GM12878 (cell line): ENCODE measurements around the gene PARP16. TPM values are rescaled to one million over a fixed set of nuclear protein-coding genes. Genes with fewer than 3 reads are reported as not detected.

Experiments used
- ATAC-seq: fragments of 200-7000 bp; cut with Tn5 transposase; 3 replicates; pipeline ENCODE4 v1.9.1; 2020; ENCODE audit warnings: mild to moderate bottlenecking, moderate library complexity
- BruUV-seq: library from RNA; stranded (reverse); fragments of 400-500 nt; replicated peaks from 2 replicates; lab custom pipeline; 2021; lab: Mats Ljungman, UMichigan
- CTCF ChIA-PET: fragments of 300-600 bp; sonication (Branson Sonifier 250); formaldehyde crosslinking; extraction: SDS; loops from one replicate; lab custom pipeline; 2021; ENCODE audit warnings: inconsistent platforms; lab: Yijun Ruan, JAX
- POLR2A ChIA-PET: fragments of 350-600 bp; formaldehyde crosslinking; extraction: SDS; loops from one replicate; lab custom pipeline; 2021; ENCODE audit warnings: inconsistent platforms; lab: Charles Lee
- RAD21 ChIA-PET: fragments of 300-600 bp; sonication (Branson Sonifier 250); formaldehyde crosslinking; loops from one replicate; lab custom pipeline; 2023; ENCODE audit warnings: antibody characterized with exemption; ENCODE audit not compliant: unreplicated experiment; lab: Charles Lee
- SMC1A ChIA-PET: fragments of 300-600 bp; sonication (Branson Sonifier 250); formaldehyde crosslinking; loops from one replicate; lab custom pipeline; 2023; ENCODE audit not compliant: unreplicated experiment, uncharacterized antibody; lab: Charles Lee
- DNase-seq: peaks from one replicate; pipeline ENCODE4 v3.0.0-alpha.2; 2011; ENCODE audit warnings: low read depth, low spot score
- FAIRE-seq: peaks from 3 replicates; lab custom pipeline; 2011; peaks lifted over from hg19 to GRCh38; lab: Jason Lieb, UNC
- H2AFZ ChIP-seq: 2 replicates; pipeline ENCODE4 v1.6.0; 2011; ENCODE audit warnings: low read depth, low read length, control low read depth; ENCODE audit not compliant: control insufficient read depth
- H3K27ac ChIP-seq: 2 replicates; pipeline ENCODE4 v1.5.1; 2011; ENCODE audit warnings: control low read depth; ENCODE audit not compliant: control insufficient read depth, insufficient read depth
- H3K27me3 ChIP-seq, 2 experiments: replicated peaks in 1 of 2; 2 replicates each; pipeline versions ENCODE4 v1.6.0 to v1.6.1; 2011; ENCODE audit warnings: low read length in 1 of 2; ENCODE audit not compliant: control insufficient read depth in 2 of 2, insufficient read depth in 2 of 2
- H3K36me3 ChIP-seq, 2 experiments: 2 replicates each; pipeline ENCODE4 v1.5.1; 2011; ENCODE audit warnings: low read length in 1 of 2; ENCODE audit not compliant: control insufficient read depth in 2 of 2, insufficient read depth in 2 of 2
- H3K4me1 ChIP-seq: 2 replicates; pipeline ENCODE4 v1.6.1; 2011; ENCODE audit warnings: mild to moderate bottlenecking, low read length, moderate library complexity, mixed read lengths; ENCODE audit not compliant: control insufficient read depth, insufficient read depth
- H3K4me2 ChIP-seq: 2 replicates; pipeline ENCODE4 v1.6.0; 2011; ENCODE audit warnings: control low read depth; ENCODE audit not compliant: control insufficient read depth, insufficient read depth
- H3K4me3 ChIP-seq: fragments of 200-600 bp; sonication (generic); 2 replicates; pipeline ENCODE4 v1.5.1; 2016
- H3K79me2 ChIP-seq: 2 replicates; pipeline ENCODE4 v1.6.0; 2011; ENCODE audit warnings: low read length; ENCODE audit not compliant: control insufficient read depth, insufficient read depth
- H3K9ac ChIP-seq: 2 replicates; pipeline ENCODE4 v1.8.0; 2011; ENCODE audit warnings: low read length, control low read depth, mixed read lengths; ENCODE audit not compliant: control insufficient read depth, insufficient read depth
- H3K9me3 ChIP-seq: replicated peaks from 3 replicates; pipeline ENCODE4 v1.5.1; 2011; ENCODE audit warnings: mild to moderate bottlenecking, low read length; ENCODE audit not compliant: control insufficient read depth, insufficient read depth
- H4K20me1 ChIP-seq: 2 replicates; pipeline ENCODE4 v1.6.0; 2011; ENCODE audit not compliant: control insufficient read depth, insufficient read depth
- BCL11A ChIP-seq: IDR thresholded peaks from 2 replicates; pipeline ENCODE4 v1.6.1; 2011; ENCODE audit warnings: low read depth, low read length
- CBX5 ChIP-seq: sonication (generic); IDR thresholded peaks from 2 replicates; pipeline ENCODE4 v1.6.1; 2016; ENCODE audit warnings: low read depth, moderate library complexity, mild to moderate bottlenecking, inconsistent platforms
- CREB1 ChIP-seq: IDR thresholded peaks from 2 replicates; pipeline ENCODE4 v1.6.1; 2012; ENCODE audit warnings: low read depth, mild to moderate bottlenecking, inconsistent platforms
- MEF2B ChIP-seq: fragments of 450-650 bp; IDR thresholded peaks from 2 replicates; pipeline ENCODE4 v1.6.1; 2018; ENCODE audit warnings: mild to moderate bottlenecking, moderate library complexity; ENCODE audit not compliant: partially characterized antibody, poor library complexity, severe bottlenecking
- POU2F2 ChIP-seq: IDR thresholded peaks from 3 replicates; pipeline ENCODE4 v1.6.1; 2011; ENCODE audit warnings: low read depth, mild to moderate bottlenecking, low read length, borderline replicate concordance
- RAD21 ChIP-seq: IDR thresholded peaks from 2 replicates; pipeline ENCODE4 v1.6.1; 2011; ENCODE audit warnings: mild to moderate bottlenecking, low read depth, low read length, moderate library complexity; ENCODE audit not compliant: insufficient read depth
- SIN3A ChIP-seq: IDR thresholded peaks from 2 replicates; pipeline ENCODE4 v1.6.1; 2012; ENCODE audit warnings: low read depth, low read length, improper control_type of control experiment
- ZNF217 ChIP-seq: fragments of 450-650 bp; IDR thresholded peaks from 2 replicates; pipeline ENCODE4 v1.6.1; 2017; ENCODE audit warnings: antibody characterized with exemption, mild to moderate bottlenecking
- WGBS: methylation state at CpG from one replicate; pipeline ENCODE4 v1.1.6; 2016; ENCODE audit warnings: low lambda C conversion rate; ENCODE audit not compliant: insufficient replicate concordance, insufficient coverage; ENCODE audit errors: missing lambda C conversion rate; 5-methylcytosine and 5-hydroxymethylcytosine counted together
- in situ Hi-C: fragments of 300-500 bp; cut with MboI; formaldehyde crosslinking; loops from 9 replicates; pipeline ENCODE4 v1.14.3; 2018; ENCODE audit warnings: mixed read lengths
- intact Hi-C: fragments of 100-400 bp; cut with micrococcal nuclease; formaldehyde crosslinking; loops from one replicate; pipeline ENCODE4 v1.14.2; 2022; ENCODE audit not compliant: unreplicated experiment
- polyA plus RNA-seq, 11 experiments: library from polyadenylated mRNA; depleted of rRNA in 4 of 11; unstranded in 6 of 11; stranded (reverse) in 5 of 11; fragments of >200 nt; fragmentation: Nextera tagmentation in 4 of 11; fragmentation: Illumina TruSeq in 1 of 11; extraction: Ambion mirVana in 4 of 11; extraction: Trizol in 1 of 11; gene quantifications; 1 replicate in 1 of 11; 2 replicates in 10 of 11; pipeline versions ENCODE4 v1.2.1 to v1.2.3, GENCODE V29; 2011 to 2016; ENCODE audit warnings: inconsistent platforms in 2 of 11, missing spikeins in 2 of 11, low read depth in 1 of 11
- total RNA-seq, 4 experiments: library from RNA; depleted of rRNA in 3 of 4; stranded (reverse); fragments of >200 nt in 3 of 4; fragmentation: Illumina TruSeq in 1 of 4; extraction: Trizol in 1 of 4; gene quantifications; 2 replicates each; pipeline versions ENCODE4 v1.2.1 to v1.2.3, GENCODE V29; 2013 to 2021
- TF ChIP-seq, protein P1 (sequence below): fragments of 450-650 bp; IDR thresholded peaks from 2 replicates; pipeline ENCODE4 v1.6.1; 2016; ENCODE audit warnings: mild to moderate bottlenecking, moderate library complexity, borderline replicate concordance
- TF ChIP-seq, protein P2 (sequence below): IDR thresholded peaks from 2 replicates; pipeline ENCODE4 v1.6.1; 2011; ENCODE audit warnings: borderline replicate concordance, low read depth, mild to moderate bottlenecking, moderate library complexity, low read length; ENCODE audit not compliant: insufficient read depth, poor library complexity, severe bottlenecking

Gene PARP16
- total and polyA plus RNA-seq, 10 of the 15 experiments (the other 5 are each of a cell fraction or from before 2014, with no cell fraction given), result 4.9 to 15.7 (median 9.9) TPM

DNA sequence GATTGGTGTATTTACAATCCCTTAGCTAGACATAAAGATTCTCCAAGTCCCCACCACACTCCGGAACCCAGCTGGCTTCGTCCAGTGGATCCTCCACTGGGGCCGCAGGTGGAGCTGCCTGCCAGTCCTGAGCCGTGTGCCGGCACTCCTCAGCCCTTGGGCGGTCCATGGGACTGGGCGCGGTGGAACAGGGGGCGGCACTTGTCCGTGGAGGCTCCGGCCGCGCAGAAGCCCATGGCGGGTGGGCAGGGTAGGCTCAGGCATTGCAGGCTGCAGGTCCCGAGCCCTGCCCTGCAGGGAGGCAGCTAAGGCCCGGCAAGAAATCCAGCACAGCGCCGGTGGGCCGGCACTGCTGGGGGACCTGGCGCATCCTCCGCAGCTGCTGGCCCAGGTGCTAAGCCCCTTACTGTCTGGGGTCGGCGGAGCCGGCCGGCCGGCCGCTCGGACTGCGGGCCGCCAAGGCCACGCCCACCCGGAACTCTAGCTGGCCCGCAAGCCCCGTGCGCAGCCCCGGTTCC, 14.3 kb upstream of the PARP16 start:
- intact Hi-C loops, result loop anchor here (5.0 kb wide), 2 partner anchors 409 to 491 kb away; partner anchors contain the start of gene DENND4A
- 95% methylated on average over 35 of the region's 36 CpGs for WGBS
- CTCF ChIA-PET, result interaction anchor here (0.6 to 2.5 kb wide), 2 partner anchors 113 to 267 kb away, joined by 3 to 9 read pairs; no protein-coding TSS in a partner anchor

DNA sequence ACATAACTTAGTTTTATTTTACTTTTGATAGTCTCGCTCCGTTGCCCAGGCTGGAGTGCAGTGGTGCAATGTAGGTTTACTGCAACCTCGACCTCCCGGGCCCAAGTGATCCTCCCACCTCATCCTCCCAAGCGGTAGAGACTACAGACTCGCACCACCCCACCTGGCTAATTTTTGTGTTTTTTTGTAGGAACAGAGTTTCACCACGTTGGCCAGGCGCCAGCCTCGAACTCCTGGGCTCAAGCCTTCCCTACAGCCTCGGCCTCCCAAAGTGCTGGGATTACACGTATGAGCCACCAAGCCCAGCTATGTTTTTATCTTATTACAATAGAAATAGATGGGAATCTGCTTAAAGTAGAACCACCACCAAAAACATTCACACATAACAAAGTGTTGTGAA, 12.0 kb upstream of the PARP16 start:
- Histone ChIP-seq H3K4me2 (no peak overlapping the region), H3K36me3 (no peaks in the 10 kb centered on the region), H3K9me3 (no peaks in the 10 kb centered on the region; the same call in 2 of the 3 replicates), H3K27me3 (no peaks in the 10 kb centered on the region), H4K20me1 (no peaks in the 10 kb centered on the region), H3K4me3 (no peak overlapping the region), H3K9ac (no peak overlapping the region), H3K79me2 (no peaks in the 10 kb centered on the region), H2AFZ (no peak overlapping the region), H3K4me1 (peaks cover 9% of the 10 kb centered on the region), H3K27ac (no peak overlapping the region)
- no peak for FAIRE-seq
- 81% methylated on average over 11 of the region's 11 CpGs for WGBS
- CTCF ChIA-PET, result interaction anchor here (1.3 to 2.8 kb wide), 6 partner anchors 10 to 113 kb away, joined by 3 to 29 read pairs (median 16); partner anchors contain the start of genes CLPX and PARP16
- RAD21 ChIA-PET, result interaction anchor here (0.6 to 2.4 kb wide), 5 partner anchors 13 to 265 kb away, joined by 3 to 17 read pairs (median 4); partner anchors contain the start of genes CLPX and PARP16
- intact Hi-C loops (loop anchor here (10.0 kb wide), 1 partner anchor 474 kb away; the partner anchor contains the start of gene PIF1), in situ Hi-C loops (loop anchor here (5.0 kb wide), 2 partner anchors 111 to 251 kb away; partner anchors contain the start of genes CLPX and SLC51B)
- ATAC-seq, result no peak
- BruUV-seq, result no TSS peak
- no peak for DNase-seq
- SMC1A ChIA-PET, result interaction anchor here (1.8 to 2.6 kb wide), 2 partner anchors 23 to 244 kb away, joined by 4 to 11 read pairs; no protein-coding TSS in a partner anchor
- POLR2A ChIA-PET, result interaction anchor here (1.0 kb wide), 1 partner anchor 13 kb away, joined by 6 read pairs; the partner anchor contains the start of gene PARP16
- TF ChIP-seq CREB1 (no peak), ZNF217 (no peak), RAD21 (no peak), POU2F2 (no peak)
- TF ChIP-seq, protein P1, sequence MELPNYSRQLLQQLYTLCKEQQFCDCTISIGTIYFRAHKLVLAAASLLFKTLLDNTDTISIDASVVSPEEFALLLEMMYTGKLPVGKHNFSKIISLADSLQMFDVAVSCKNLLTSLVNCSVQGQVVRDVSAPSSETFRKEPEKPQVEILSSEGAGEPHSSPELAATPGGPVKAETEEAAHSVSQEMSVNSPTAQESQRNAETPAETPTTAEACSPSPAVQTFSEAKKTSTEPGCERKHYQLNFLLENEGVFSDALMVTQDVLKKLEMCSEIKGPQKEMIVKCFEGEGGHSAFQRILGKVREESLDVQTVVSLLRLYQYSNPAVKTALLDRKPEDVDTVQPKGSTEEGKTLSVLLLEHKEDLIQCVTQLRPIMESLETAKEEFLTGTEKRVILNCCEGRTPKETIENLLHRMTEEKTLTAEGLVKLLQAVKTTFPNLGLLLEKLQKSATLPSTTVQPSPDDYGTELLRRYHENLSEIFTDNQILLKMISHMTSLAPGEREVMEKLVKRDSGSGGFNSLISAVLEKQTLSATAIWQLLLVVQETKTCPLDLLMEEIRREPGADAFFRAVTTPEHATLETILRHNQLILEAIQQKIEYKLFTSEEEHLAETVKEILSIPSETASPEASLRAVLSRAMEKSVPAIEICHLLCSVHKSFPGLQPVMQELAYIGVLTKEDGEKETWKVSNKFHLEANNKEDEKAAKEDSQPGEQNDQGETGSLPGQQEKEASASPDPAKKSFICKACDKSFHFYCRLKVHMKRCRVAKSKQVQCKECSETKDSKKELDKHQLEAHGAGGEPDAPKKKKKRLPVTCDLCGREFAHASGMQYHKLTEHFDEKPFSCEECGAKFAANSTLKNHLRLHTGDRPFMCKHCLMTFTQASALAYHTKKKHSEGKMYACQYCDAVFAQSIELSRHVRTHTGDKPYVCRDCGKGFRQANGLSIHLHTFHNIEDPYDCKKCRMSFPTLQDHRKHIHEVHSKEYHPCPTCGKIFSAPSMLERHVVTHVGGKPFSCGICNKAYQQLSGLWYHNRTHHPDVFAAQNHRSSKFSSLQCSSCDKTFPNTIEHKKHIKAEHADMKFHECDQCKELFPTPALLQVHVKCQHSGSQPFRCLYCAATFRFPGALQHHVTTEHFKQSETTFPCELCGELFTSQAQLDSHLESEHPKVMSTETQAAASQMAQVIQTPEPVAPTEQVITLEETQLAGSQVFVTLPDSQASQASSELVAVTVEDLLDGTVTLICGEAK, result no peak
- TF ChIP-seq, protein P2, sequence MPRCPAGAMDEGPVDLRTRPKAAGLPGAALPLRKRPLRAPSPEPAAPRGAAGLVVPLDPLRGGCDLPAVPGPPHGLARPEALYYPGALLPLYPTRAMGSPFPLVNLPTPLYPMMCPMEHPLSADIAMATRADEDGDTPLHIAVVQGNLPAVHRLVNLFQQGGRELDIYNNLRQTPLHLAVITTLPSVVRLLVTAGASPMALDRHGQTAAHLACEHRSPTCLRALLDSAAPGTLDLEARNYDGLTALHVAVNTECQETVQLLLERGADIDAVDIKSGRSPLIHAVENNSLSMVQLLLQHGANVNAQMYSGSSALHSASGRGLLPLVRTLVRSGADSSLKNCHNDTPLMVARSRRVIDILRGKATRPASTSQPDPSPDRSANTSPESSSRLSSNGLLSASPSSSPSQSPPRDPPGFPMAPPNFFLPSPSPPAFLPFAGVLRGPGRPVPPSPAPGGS, result no peak

More for the DNA sequence above, 14.3 kb upstream of the PARP16 start:
- Histone ChIP-seq H3K79me2 (no peaks in the 10 kb centered on the region), H3K27me3 (no peaks in the 10 kb centered on the region), H3K9me3 (no peaks in the 10 kb centered on the region; the same call in 2 of the 3 replicates), H3K36me3 (no peaks in the 10 kb centered on the region), H3K4me1 (peaks cover 12% of the 10 kb centered on the region), H3K4me3 (no peak overlapping the region), H2AFZ (no peak overlapping the region), H4K20me1 (no peaks in the 10 kb centered on the region), H3K27ac (no peak overlapping the region), H3K4me2 (no peak overlapping the region)
- DNase-seq (no peak), ATAC-seq (no peak)
- BruUV-seq, result no TSS peak
- in situ Hi-C loops, result no loop called here
- ChIA-PET SMC1A (interaction anchor here (1.6 to 2.6 kb wide), 4 partner anchors 13 to 246 kb away, joined by 6 to 11 read pairs (median 10); partner anchors contain the start of gene CLPX), RAD21 (interaction anchor here (1.3 to 1.7 kb wide), 3 partner anchors 14 to 267 kb away, joined by 3 to 9 read pairs (median 4); partner anchors contain the start of genes CLPX and PARP16), POLR2A (interaction anchor here (0.6 to 2.4 kb wide), 4 partner anchors 15 to 487 kb away, joined by 3 to 11 read pairs (median 4); partner anchors contain the start of gene PARP16)
- no peak for TF ChIP-seq BCL11A
- no peak for TF ChIP-seq MEF2B
- no peak for TF ChIP-seq CBX5
- no peak for TF ChIP-seq SIN3A
- TF ChIP-seq, all 136 proteins: peak for 0
- no peak overlapping the region for H3K9ac ChIP-seq
- no peak for FAIRE-seq
